HG03565 (cell line): ENCODE measurements around the gene LATS2.

ENCODE experiments used
- ATAC-seq: cut with Tn5 transposase; IDR thresholded peaks from one replicate; pipeline ENCODE4 v1.9.1; 2021; ENCODE audit warnings: mild to moderate bottlenecking, moderate library complexity; ENCODE audit not compliant: unreplicated experiment

LATS2 gene

GRCh38 chr13:21020176-21020575 is 41.2 kb downstream of the LATS2 start:
- no peak for ATAC-seq

- no peak for ATAC-seq
Observed at GRCh38 chr13:21018220-21018619, 43.2 kb downstream of the LATS2 start.

- ATAC-seq, result no peak
Observed at GRCh38 chr13:21016487-21016886, 44.9 kb downstream of the LATS2 start.

DNA sequence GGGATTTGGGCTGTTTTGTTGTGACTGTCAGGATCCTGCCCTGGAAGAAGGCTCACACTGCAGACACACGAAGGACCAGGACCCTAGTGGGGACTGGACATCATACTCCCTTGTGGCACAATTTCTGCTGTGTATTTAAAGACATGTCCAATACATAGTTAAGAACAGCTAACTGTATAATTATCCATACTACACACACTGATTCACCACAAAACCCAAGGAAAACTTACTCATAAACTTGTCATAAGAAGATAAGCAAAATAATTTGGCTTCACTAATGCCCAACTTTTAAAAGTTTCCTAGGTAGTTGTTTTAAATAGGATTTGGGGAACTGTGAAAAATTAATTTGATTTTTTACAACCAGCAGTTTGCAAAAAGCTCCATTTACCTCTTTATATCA is 46.1 kb downstream of the LATS2 start:
- ATAC-seq, result no peak

DNA sequence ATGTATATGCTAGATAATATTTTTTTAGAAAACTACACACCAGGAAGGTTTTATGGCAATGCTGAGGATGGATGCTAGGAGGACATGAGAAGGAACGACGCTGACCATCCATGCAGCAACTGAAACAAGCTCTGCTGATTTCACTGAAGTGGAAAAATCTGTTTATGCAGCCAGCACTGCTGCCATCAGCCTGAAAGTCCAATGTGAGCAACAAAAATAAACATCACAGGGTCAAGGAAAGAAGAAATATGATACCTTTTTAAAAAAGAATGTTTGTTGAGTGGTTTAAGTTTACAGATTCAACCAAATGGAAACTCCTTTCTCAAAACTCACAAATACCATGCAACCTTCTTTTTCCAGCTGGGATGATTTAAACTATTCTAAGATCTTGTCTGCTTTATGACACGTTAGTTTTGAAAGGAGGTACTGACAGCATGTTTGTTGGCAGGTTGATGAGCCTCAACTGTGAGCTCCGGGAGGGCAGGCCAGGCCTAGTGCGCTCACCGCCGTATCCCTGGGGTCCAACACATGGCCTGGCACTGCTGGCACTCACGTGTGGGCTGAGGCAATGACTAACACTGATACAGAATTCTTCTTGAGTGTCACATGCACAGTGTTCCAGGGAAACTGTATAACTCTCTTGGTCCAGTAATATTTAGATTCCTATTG is 46.8 kb downstream of the LATS2 start:
- no peak for ATAC-seq

DNA sequence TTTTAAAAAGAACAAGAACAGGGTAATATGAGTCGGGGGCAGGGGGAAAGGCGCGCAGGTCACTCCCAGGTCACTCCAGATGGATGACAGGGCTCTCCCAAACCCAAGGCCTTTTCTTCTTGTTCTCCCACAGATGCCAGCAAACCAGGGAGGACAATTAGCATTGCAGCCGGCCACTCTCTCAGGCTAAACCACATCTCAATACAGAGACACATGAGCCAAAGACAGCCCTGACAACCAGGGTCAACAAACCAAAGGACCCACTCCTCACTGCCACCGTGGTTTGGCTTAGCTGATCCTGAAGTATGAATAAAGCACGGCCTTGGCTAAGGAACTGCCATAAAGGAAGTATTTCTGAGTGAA is 47.3 kb downstream of the LATS2 start:
- no peak for ATAC-seq

GRCh38 chr13:21013682-21014038 is 47.7 kb downstream of the LATS2 start:
- no peak for ATAC-seq

- no peak for ATAC-seq
Observed at GRCh38 chr13:21012841-21013681, 48.3 kb downstream of the LATS2 start.

DNA sequence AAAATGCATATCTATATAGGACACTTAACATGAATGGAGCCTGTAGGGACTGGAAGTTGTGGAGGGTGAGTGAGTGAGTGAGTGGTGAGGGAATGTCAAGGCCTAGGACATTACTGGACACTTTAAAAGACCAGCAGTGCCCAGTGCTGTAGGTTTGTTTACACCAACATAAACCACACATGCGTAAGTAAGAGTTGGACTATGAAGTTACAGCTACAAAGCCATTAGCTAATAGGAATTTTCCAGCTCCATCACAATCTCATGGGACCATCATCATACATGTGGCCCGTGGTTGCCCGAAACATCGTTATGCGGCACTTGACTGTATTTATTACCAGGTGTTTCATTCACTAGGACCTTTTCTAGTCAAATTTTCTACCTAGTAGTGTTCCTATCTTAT is 49.2 kb downstream of the LATS2 start:
- no peak for ATAC-seq

DNA sequence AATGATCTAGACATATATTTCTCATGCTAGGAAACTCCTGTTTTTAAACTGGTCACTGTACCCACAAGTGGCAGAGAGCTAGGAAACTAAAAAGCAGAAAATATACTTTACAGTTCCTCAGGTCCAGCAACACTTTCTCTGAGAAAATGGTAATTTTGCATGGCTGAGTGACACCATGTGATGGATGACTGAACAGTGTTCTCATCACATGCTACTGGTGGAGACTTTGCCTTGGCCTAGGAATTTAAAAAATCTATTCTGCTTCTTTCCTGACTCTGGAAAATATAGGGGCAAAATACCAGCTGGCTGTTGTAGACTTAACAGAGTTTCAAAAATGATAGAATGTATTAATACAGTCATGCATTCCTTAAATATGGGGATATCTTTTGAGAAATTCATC is 50.0 kb downstream of the LATS2 start:
- no peak for ATAC-seq

GRCh38 chr13:21010621-21011020 is 50.8 kb downstream of the LATS2 start:
- no peak for ATAC-seq

DNA sequence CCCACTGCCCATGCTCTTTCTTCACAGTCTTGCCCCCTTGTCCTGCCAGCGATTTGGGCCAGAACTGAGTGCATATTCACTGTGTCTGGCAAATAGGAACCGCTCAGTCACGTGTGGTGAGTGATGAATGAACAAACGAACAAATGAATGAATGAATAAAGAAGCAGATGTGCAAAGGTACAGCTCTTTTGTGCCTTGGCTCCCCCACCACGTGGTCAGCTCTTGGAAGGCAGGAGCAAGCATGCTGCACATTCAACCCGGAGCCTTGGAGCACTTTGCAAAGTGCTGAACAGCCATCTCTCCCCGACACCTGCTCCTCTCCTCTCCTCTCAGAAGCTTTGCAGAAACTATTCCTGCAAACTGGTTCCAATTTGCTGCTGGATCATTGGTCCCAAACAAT is 52.4 kb downstream of the LATS2 start:
- no peak for ATAC-seq

DNA sequence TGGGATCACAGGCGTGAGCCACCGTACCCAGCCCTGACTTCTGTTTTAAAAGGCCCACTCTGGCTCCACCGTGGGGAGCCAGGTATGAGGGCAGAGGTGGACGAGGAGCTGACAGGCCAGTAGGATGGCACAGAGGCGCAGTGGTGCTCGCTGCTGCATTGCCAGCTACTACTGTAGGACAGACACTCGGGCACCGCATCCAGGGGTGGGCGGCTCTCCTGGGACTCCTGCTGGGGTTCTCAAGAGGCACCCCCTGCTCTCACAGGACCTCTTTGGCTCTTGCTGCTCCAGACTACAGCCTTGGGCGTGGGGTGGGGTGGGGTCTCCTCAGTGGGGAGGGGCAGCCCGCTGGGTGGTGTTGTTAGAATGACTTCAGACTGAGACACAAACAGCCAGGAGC is 53.4 kb downstream of the LATS2 start:
- no peak for ATAC-seq

DNA sequence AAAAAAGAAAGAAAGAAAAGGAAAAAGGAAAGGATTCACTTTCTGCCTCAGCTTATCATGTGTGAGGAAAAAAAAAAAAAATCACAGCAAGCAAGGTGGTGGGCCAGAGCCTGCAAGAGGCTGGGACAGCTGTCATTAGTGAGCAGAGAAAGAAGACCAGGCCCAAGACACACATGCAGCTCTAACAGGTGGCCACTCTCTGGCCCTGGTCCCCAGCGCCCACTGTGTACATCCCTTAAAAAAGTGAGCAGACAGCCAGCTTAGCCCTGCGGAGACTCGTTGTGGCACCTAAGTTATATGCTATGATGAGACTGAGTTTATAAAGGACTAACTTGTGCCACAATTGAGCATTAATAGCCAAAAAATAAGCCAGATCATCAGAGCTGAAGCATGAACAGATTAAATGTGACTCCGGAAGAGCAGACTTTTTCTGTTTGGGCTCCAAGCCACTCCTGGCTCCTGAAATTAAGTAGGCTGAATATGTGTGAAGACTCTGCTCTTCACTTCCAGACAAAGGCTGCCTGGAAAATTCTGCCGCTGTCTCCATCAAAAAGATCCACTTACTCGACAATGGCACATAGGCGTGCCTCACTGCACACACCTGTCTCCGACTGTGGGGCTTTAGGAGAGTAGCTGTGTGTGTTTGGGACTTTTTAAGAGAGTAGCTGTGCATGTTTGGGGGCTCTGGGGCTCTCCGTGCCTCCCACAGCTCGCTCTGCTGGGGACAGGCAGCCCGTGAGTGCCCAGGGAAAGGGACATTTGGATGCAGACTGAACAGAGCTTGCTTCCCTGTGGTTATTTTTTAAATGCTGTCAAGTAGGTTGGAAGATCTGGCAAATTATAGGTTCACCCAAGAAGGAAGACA is 55.0 kb downstream of the LATS2 start:
- no peak for ATAC-seq

- ATAC-seq, result no peak
Observed at GRCh38 chr13:21005193-21005592, 56.2 kb downstream of the LATS2 start.

- ATAC-seq, result no peak
Observed at GRCh38 chr13:21001471-21001870, 59.9 kb downstream of the LATS2 start.

- ATAC-seq, result no peak
Observed at GRCh38 chr13:21000647-21001046, 60.7 kb downstream of the LATS2 start.

- no peak for ATAC-seq
Observed at GRCh38 chr13:20998649-20999415, 62.6 kb downstream of the LATS2 start.

GRCh38 chr13:20997301-20998161 is 63.9 kb downstream of the LATS2 start:
- ATAC-seq, result no peak

DNA sequence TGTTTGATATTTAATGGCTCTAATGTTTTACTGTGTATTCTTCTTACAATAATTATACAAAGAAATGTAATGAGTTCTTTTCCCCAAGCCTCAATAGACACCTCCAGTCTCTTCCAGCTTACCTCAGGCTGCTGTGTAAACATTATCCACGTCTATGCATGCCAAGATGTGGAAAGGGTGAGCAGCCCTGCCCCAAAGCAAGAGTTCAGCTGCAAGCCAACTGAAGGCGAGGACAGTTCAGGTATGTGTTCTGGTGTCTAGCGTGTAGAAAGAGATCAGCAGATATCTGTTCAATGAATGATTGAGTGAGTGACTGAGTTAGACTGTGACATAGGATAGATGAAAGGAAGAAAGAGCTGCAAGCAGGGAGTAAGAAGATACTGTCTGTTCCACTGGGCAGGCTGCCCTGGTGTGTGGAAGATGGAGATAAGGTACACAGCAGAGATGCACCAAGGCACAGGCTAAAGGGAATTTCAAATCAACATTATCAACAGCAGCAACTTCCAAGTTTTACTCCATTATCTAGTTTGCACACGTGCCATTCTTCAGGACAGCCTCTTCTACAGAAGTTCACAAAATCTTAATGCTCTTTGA is 66.0 kb downstream of the LATS2 start:
- no peak for ATAC-seq
